Pancreas (tissue), 10 donors: ENCODE results near the gene PLA2G15. TPM values are rescaled to one million over a fixed set of nuclear protein-coding genes. Genes with fewer than 3 reads are reported as not detected.

ENCODE experiments used
- ATAC-seq, 4 donors: fragments of 200-7000 bp; cut with Tn5 transposase; one replicate each; pipeline versions ENCODE4 v1.8.0 to v1.9.1; 2020; ENCODE audit warnings: mild to moderate bottlenecking in 4 of 4, moderate library complexity in 4 of 4
- DNase-seq, 6 donors: peaks; one replicate each; pipeline ENCODE4 v3.0.0-alpha.2; 2020
- FAIRE-seq: peaks from 2 replicates; lab custom pipeline; 2012; peaks lifted over from hg19 to GRCh38; lab: Jason Lieb, UNC
- H3K27ac ChIP-seq, 4 donors: fragments of 200-600 bp; sonication (generic); 1 replicate in 3 of 4; 2 replicates in 1 of 4; pipeline versions ENCODE4 v1.5.0 to v1.8.0; 2020
- H3K27me3 ChIP-seq, 4 donors: fragments of 200-600 bp; one replicate each; pipeline ENCODE4 v1.8.0; 2021
- H3K36me3 ChIP-seq, 3 donors: fragments of 200-600 bp; sonication (generic) in 1 of 3; one replicate each; pipeline versions ENCODE4 v1.5.0 to v1.8.0; 2020 to 2021
- H3K4me1 ChIP-seq, 3 donors: fragments of 200-600 bp; one replicate each; pipeline ENCODE4 v1.8.0; 2021
- H3K4me3 ChIP-seq, 4 donors: fragments of 200-600 bp; sonication (generic) in 2 of 4; one replicate each; pipeline versions ENCODE4 v1.5.0 to v1.8.0; 2020 to 2021
- H3K9me3 ChIP-seq, 4 donors: fragments of 200-600 bp; one replicate each; pipeline ENCODE4 v1.8.0; 2021
- WGBS, 2 donors: extraction: QIAGEN DNeasy Blood & Tissue Kit; methylation state at CpG; one replicate each; pipeline ENCODE4 v1.1.7; 2013; 5-methylcytosine and 5-hydroxymethylcytosine counted together
- intact Hi-C, 3 donors: fragments of 100-400 bp; cut with DNase I; formaldehyde crosslinking; loops; one replicate each; pipeline versions ENCODE4 v1.11.1 to v1.14.2; 2022
- polyA plus RNA-seq, 2 donors: library from polyadenylated mRNA; stranded (reverse); fragments of 200-250 nt; gene quantifications; one replicate each; pipeline ENCODE4 v1.2.3, GENCODE V29; 2013
- total RNA-seq, 6 donors: library from RNA; stranded (reverse); fragmentation: NEBNext Ultra II Directional in 4 of 6; extraction: Animal tissue kit (Norgen Biotek cat#: 25700) in 4 of 6; gene quantifications; one replicate each; pipeline versions ENCODE4 v1.2.1 to v1.2.4, GENCODE V29; 2021 to 2023
- TF ChIP-seq, protein P1 (sequence below), 4 donors: fragments of 200-600 bp; sonication (generic) in 3 of 4; IDR thresholded peaks; one replicate each; pipeline versions ENCODE4 v1.5.0 to v1.8.0; 2021; ENCODE audit warnings: antibody characterized with exemption in 4 of 4
- donor health status: healthy with polysubstance abuse.
- donor health status: DM: no; HTN: no; CAD: no; lungs with moderate emphysema.
- donor health status: DM: no; HTN: no; CAD: no.
- donor health status: control.
- donor health status: control.
- donor health status: Bipolar disorder and iron deficiency.
- donor health status: DM: yes; HTN: yes; CAD: no.
- donor health status: DM: no; HTN: no; CAD: no.
- donor health status: DM: no; HTN: no; CAD: no.
- donor health status: DM: yes; HTN: yes; CAD: no.

The PLA2G15 gene
- total and polyA plus RNA-seq, 8 donors = 3.5 to 14.1 (median 5.6) TPM

DNA sequence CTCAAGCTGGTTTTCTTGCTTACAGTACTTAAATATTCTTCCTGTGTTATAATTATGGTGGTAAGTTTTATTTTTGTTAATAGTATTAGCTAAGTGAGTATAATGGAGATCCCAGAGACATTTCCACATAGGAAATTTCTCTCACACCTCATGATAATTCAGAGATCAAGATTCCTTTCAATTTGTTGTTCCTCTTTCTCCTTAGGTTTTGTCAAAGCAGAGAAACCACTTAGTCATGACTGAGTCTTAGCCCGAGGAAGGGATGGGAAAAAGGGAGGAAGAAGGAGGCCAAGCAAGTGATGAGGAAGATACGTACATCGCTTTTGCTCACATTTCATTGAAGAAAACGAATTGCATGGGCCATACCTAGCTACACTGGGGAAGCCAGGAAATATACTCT is 27.7 kb upstream of the PLA2G15 start:
- peaks cover 0 to 8% (median 4%) of the 10 kb centered on the region in 3 donors for H3K4me1 ChIP-seq
- no peaks in the 10 kb centered on the region for H3K27me3 ChIP-seq
- DNase-seq (no peak), FAIRE-seq (no peak), ATAC-seq (no peak)
- H3K27ac ChIP-seq = no peak overlapping the region
- TF ChIP-seq, protein P1, sequence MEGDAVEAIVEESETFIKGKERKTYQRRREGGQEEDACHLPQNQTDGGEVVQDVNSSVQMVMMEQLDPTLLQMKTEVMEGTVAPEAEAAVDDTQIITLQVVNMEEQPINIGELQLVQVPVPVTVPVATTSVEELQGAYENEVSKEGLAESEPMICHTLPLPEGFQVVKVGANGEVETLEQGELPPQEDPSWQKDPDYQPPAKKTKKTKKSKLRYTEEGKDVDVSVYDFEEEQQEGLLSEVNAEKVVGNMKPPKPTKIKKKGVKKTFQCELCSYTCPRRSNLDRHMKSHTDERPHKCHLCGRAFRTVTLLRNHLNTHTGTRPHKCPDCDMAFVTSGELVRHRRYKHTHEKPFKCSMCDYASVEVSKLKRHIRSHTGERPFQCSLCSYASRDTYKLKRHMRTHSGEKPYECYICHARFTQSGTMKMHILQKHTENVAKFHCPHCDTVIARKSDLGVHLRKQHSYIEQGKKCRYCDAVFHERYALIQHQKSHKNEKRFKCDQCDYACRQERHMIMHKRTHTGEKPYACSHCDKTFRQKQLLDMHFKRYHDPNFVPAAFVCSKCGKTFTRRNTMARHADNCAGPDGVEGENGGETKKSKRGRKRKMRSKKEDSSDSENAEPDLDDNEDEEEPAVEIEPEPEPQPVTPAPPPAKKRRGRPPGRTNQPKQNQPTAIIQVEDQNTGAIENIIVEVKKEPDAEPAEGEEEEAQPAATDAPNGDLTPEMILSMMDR (IDR thresholded peaks at IDR 0.05) = no peak
- 89 to 92% methylated on average over 4 of the region's 4 CpGs for WGBS, 2 donors
- no peak overlapping the region for H3K4me3 ChIP-seq
- H3K9me3 ChIP-seq = no peaks in the 10 kb centered on the region
- intact Hi-C loops = no loop called here
- no peaks in the 10 kb centered on the region for H3K36me3 ChIP-seq

- intact Hi-C loops = loop anchor here in 1 of 3 donors (10.0 kb wide), 1 partner anchor 135 kb away; the partner anchor contains the start of gene NFATC3
- no peak for FAIRE-seq
Measured at GRCh38 chr16:68219725-68220351, 25.3 kb upstream of the PLA2G15 start.

DNA sequence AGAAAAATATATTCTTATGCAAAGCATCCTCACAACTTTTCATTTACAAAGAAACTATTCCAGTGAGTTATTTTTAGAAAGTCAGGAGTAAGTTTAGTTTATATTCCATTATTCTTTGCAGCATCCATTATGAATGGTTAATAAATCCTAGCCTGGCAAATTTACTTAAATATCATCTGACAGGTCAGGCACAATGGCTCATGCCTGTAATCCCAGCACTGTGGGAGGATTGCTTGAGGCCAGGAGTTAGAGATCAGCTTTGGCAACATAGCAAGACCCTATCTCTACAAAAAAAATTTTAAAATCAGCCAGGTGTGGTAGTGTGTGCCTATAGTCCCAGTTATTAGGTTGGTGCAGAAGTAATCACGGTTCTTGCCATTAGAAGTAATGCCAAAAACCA is 22.1 kb upstream of the PLA2G15 start:
- ATAC-seq (no peak), DNase-seq (no peak), FAIRE-seq (no peak)
- 25 to 56% methylated on average over 1 of the region's 1 CpG for WGBS, 2 donors
- Histone ChIP-seq H3K4me1 (peaks cover 10 to 13% (median 10%) of the 10 kb centered on the region in 3 donors), H3K36me3 (no peaks in the 10 kb centered on the region), H3K27ac (no peak overlapping the region), H3K9me3 (no peaks in the 10 kb centered on the region), H3K27me3 (no peaks in the 10 kb centered on the region), H3K4me3 (no peak overlapping the region)
- intact Hi-C loops = loop anchor here in 1 of 3 donors (10.0 kb wide), 1 partner anchor 138 kb away; the partner anchor contains the start of gene NFATC3
- TF ChIP-seq, protein P1 (IDR thresholded peaks at IDR 0.05) = no peak

More at GRCh38 chr16:68219725-68220351, 25.3 kb upstream of the PLA2G15 start:
- TF ChIP-seq, protein P1 (IDR thresholded peaks at IDR 0.05) = no peak
- no peak overlapping the region for H3K4me3 ChIP-seq
- H3K36me3 ChIP-seq = no peaks in the 10 kb centered on the region
- no peaks in the 10 kb centered on the region for H3K9me3 ChIP-seq
- H3K27me3 ChIP-seq = no peaks in the 10 kb centered on the region
- 88 to 98% methylated on average over 6 of the region's 6 CpGs for WGBS, 2 donors
- DNase-seq (no peak), ATAC-seq (no peak)
- H3K27ac ChIP-seq = no peak overlapping the region
- peaks cover 0 to 8% (median 4%) of the 10 kb centered on the region in 3 donors for H3K4me1 ChIP-seq

DNA sequence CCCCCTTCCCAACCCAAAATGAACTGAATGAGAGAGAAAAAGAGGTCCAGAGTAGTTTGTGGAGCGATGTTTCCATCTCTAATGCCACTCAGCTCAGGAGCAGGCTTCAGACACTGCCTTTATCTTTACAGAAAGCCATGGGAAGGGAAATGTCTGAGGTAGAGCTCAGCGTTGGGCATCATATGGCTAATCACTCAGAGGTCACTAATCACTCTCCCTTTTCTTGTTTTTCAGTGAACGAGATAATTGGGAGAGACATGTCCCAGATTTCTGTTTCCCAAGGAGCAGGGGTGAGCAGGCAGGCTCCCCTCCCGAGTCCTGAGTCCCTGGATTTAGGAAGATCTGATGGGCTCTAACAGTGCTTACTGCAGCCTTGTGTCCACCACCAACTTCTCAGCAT is 19.1 kb upstream of the PLA2G15 start:
- no peak overlapping the region for H3K27ac ChIP-seq
- peaks cover 3 to 16% (median 4%) of the 10 kb centered on the region in 3 donors for H3K36me3 ChIP-seq
- intact Hi-C loops = loop anchor here in 1 of 3 donors (10.0 kb wide), 1 partner anchor 141 kb away; the partner anchor contains the start of gene NFATC3
- no peak overlapping the region for H3K4me3 ChIP-seq
- no peaks in the 10 kb centered on the region for H3K9me3 ChIP-seq
- no peaks in the 10 kb centered on the region for H3K27me3 ChIP-seq
- WGBS, 2 donors = 68 to 73% methylated on average over 4 of the region's 4 CpGs
- FAIRE-seq (no peak), ATAC-seq (no peak), DNase-seq (no peak)
- H3K4me1 ChIP-seq = peaks cover 21 to 26% (median 22%) of the 10 kb centered on the region in 3 donors
- TF ChIP-seq, protein P1 (IDR thresholded peaks at IDR 0.05) = no peak
